ENCODE measurements around the gene PAAF1.

Gene PAAF1

GRCh38 chr11:73945396-73945795 is 68.6 kb downstream of the PAAF1 start:
- no peak for DNase-seq (ENCODE audit: low read depth in 2 of 2)

GRCh38 chr11:73946798-73947458 is 70.1 kb downstream of the PAAF1 start:
- no peak for DNase-seq (ENCODE audit: low read depth in 2 of 2)

GRCh38 chr11:73949246-73949645 is 72.4 kb downstream of the PAAF1 start:
- DNase-seq (ENCODE audit: low read depth in 2 of 2): no peak

DNA sequence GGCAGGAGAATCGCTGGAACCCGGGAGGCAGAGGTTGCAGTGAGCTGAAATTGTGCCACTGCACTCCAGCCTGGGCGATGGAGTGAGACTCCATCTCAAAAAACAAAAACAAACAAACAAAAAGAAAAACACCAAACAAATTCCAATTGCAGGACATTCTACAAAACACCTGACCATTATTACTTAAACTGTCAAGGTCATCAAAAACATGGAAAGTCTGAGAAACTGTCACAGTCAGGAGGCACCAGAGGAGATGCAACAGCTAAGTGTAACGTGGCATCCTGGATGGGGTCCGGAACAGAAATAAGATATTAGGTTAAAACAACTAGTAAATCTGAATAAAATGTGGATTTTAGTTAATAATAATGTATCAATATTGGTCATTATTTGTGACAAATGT is 73.1 kb downstream of the PAAF1 start:
- no peak for DNase-seq (ENCODE audit: low read depth in 2 of 2)

- no peak for DNase-seq (ENCODE audit: low read depth in 2 of 2)
These were observed 74.3 kb downstream of the PAAF1 start, which contains the start of gene DNAJB13 for GRCh38 chr11:73950869-73951710. TSS of gene DNAJB13 (plus strand) at chr11:73951026. CDS start at chr11:73951070, 44 bp downstream.

DNA sequence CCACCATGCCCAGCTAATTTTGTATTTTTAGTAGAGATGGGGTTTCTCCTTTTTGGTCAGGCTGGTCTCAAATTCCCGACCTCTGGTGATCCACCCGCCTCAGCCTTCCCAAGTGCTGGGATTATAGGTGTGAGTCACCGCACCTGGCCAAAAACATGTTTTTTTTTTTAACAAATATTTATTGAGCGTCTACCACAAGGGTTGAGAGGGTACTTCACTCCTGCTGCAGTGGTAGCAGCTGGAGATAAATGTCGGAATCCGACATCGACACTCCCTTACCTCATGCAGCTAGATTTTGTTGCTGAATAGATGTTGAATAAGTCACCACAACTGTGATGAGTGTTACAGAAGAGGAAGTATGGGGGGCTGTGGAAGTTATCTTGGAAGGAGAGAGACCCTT is 75.0 kb downstream of the PAAF1 start:
- DNase-seq (ENCODE audit: low read depth in 2 of 2): no peak

DNA sequence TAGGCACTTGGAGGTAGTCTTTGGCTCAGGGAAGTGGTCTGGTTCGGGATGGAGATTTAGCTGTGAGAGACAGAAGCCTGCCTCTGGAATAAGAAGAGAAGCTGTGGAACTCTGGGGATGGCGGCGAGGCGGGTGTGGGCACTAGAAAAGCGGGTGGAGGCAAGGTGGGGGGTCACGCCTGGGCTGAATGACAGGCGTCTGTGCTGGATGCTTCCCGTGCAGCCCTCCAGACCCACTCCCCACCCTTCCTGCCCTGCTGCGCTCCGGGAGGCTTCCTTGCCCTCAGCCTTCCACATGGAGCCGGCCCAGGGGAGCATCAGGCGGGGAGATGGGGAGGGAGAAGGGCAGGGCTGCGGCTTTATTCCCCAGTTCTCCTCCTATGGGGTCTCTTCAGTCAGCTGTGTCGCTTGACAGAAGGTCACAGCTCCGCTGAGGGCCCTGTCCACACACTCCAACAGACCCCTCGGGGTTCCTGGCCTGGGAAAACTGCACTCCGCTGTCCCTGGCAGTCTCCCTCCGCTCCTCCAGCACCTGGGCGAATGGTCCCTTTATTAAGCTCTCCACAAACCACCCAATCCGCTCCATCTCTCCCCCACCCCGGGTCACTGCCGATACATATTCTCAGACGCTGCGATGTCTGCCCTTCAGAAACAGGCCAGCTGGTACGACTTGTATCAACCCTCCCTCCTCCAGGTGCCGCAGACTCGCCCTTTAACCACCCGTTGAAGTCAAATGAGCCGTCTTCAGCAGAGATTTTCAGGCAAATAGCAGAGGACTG is 80.3 kb downstream of the PAAF1 start:
- no peak for DNase-seq (ENCODE audit: low read depth in 2 of 2)

- no peak for DNase-seq (ENCODE audit: low read depth in 2 of 2)
These were observed 81.0 kb downstream of the PAAF1 start for GRCh38 chr11:73957654-73958361.

DNA sequence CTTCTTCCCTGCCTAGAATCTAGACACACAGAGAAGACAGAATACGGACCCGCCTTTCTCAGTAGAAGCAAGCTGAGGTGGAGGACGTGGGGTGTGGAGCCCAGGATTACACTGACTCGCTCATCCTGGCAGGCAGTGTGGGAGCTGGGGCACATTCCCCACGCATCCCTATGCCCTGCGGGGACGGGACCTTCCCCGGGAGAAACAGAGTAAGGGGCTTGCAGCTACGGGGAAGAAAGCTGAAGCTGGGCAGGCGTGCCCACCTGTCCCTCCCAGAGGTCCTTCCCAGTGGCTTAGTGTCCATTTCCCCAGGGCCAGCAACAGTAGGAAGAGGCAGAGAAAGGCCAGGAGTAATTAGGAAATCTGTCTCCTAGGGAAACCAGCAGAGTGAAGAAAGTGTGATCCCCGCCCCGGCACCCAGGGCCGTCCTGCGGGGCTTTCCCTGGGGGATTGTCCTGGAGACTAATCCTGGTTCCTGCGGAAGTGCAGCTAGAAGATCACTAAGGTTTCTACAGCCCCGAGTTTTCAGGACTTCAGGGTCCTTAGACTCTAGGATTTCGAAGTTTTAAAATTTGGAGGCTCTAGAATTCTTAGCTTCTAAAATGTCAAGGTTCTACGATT is 81.8 kb downstream of the PAAF1 start:
- DNase-seq (ENCODE audit: low read depth in 2 of 2): no peak

GRCh38 chr11:73961321-73961720 is 84.5 kb downstream of the PAAF1 start:
- DNase-seq (ENCODE audit: low read depth in 2 of 2): no peak

DNA sequence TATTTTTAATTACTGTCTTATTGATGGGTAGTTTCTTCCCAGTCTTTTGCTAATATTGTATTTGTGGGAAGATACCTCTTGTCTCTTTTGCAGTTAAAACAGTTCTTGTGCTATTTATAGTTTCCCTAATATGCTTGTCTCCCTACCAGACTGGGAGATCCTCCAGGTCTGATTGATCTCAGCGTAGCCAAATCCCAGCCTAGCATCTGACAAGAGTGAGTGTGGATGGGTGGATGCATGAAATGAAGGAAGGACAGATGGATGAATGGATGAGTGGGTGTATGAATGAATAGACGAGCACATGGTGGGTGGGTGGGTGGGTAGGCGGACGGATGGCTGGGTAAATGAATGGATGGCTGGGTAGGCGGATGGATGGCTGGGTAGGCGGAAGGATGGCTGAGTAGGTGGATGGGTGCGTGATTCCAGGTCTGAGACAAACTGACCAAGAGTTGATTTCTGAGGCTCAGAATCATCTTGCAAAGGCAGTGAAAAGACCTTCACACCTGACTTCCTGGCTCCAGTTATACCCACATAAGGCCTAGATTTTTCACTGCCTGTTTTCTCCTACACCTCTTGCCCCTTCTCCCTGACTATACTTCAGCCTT is 85.4 kb downstream of the PAAF1 start:
- DNase-seq (ENCODE audit: low read depth in 2 of 2): no peak

DNA sequence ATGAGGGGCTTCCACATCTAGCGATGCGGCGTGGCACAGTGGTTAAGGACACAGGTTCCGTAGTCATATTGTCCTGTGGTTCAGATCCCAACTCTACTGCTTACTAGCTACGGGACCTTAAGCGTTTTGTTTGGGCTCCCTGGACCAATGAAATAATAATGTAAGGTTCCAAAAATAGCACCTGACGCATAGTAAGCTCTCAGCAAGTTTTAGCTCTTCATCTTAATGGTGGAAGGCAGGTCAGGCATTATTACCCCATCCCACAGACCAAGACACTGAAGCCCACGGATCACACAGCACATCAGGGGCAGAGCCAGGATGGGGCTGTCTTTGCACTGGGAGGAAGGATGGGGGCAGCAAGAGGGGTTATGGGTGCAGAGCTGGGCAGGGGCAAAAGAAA is 87.1 kb downstream of the PAAF1 start:
- no peak for DNase-seq (ENCODE audit: low read depth in 2 of 2)

DNA sequence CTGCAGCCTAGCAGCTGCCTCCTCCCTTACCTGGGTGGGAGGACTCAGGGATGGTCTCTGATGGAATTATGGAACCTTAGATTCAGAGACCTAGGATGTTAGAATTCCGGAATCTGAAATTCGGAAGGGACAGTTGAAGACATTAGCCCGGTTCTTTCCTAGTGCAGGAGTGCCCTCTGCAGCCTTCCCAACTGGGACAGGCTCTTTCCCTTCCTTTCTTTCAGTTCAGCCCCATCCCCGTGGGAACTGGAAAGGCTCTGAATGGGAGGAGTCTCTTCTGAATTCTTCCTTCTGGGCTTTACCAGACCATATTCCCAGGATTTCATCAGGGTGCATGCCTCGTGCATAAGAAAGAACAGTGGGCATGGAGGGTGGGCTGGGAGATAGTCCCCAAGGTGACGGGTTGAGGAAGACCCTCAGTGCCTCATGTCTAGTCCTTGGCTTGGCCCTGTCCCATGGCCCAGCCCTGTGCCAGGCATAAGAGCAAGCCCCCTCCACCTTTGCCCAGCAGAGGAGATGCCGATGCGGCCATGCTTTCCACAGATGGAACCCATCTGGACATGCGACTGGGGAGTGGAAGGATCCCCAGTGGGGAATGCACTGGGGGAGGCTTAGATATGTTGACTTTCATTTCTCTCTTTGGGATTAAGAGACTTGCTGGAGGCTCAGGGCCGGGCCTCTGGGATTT is 88.4 kb downstream of the PAAF1 start:
- no peak for DNase-seq (ENCODE audit: low read depth in 2 of 2)

- no peak for DNase-seq (ENCODE audit: low read depth in 2 of 2)
These were observed 88.9 kb downstream of the PAAF1 start for GRCh38 chr11:73965764-73966121.

- DNase-seq (ENCODE audit: low read depth in 2 of 2): no peak
These were observed 91.7 kb downstream of the PAAF1 start for GRCh38 chr11:73968356-73968966.

DNA sequence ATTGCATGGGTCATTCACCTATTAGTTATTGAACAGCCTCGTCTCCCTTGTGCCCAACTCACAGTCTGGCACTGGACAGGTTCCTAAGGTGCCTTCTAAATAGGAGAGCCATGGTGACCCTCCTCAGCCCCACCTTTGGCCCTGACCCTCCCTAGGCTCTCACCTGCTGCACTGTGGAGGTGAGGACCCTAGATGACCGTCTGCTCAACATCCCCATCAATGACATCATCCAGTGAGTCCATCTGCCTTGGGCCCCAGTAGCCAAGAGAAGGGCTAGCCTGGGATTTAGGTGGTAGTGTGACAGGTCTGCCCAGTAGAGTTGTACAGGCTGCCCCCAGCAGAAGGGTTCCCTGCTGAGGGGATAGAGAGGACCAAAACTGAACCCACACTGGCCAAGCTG is 92.3 kb downstream of the PAAF1 start:
- DNase-seq (ENCODE audit: low read depth in 2 of 2): no peak

GRCh38 chr11:73969991-73970800 is 93.4 kb downstream of the PAAF1 start:
- no peak for DNase-seq (ENCODE audit: low read depth in 2 of 2)

GRCh38 chr11:73971175-73971719 is 94.4 kb downstream of the PAAF1 start:
- no peak for DNase-seq (ENCODE audit: low read depth in 2 of 2)

GRCh38 chr11:73972187-73972586 is 95.4 kb downstream of the PAAF1 start:
- no peak for DNase-seq (ENCODE audit: low read depth in 2 of 2)

Data from stimulated activated CD8-positive, alpha-beta memory T cell treated with anti-CD3 and anti-CD28 coated beads, Interleukin-2, amount 100 ng/mL, for 48 hours (primary cell).